CD14-positive monocyte (primary cell): Measurements from ENCODE around the gene ZPR1. TPM values are rescaled to one million over a fixed set of nuclear protein-coding genes. Genes with fewer than 3 reads are reported as not detected.
"Not testable (repeated sequence)": the region's sequence is repeated elsewhere in the genome, so short reads cannot be mapped to it uniquely, and the experiment has no call there.

Source experiments
- DNase-seq, 3 donors: peaks; one replicate each; pipeline ENCODE4 v3.0.0-alpha.2; 2011 to 2022
- H2AFZ ChIP-seq: 2 replicates; pipeline ENCODE4 v1.6.0; 2012; ENCODE audit warnings: mild to moderate bottlenecking, low read depth, low read length, inconsistent platforms; ENCODE audit not compliant: insufficient read depth, poor library complexity, severe bottlenecking
- H3K27ac ChIP-seq, 2 donors: 1 replicate in 1 of 2; 2 replicates in 1 of 2; pipeline ENCODE4 v1.5.1; 2012 to 2013; ENCODE audit warnings: low read length in 2 of 2, control low read depth in 1 of 2, inconsistent platforms in 1 of 2, low read depth in 1 of 2, mild to moderate bottlenecking in 1 of 2
- H3K27me3 ChIP-seq, 2 donors: one replicate each; pipeline versions ENCODE4 v1.6.0 to v1.6.1; 2011 to 2013; ENCODE audit warnings: low read length in 2 of 2; ENCODE audit not compliant: control insufficient read depth in 2 of 2, insufficient read depth in 2 of 2
- H3K36me3 ChIP-seq, 2 donors: replicated peaks in 1 of 2; 1 replicate in 1 of 2; 2 replicates in 1 of 2; pipeline versions ENCODE4 v1.5.1 to v1.6.1; 2012 to 2013; ENCODE audit warnings: low read length in 2 of 2, control low read depth in 1 of 2, inconsistent platforms in 1 of 2, mild to moderate bottlenecking in 1 of 2; ENCODE audit not compliant: insufficient read depth in 2 of 2, control insufficient read depth in 1 of 2
- H3K4me1 ChIP-seq, 2 donors: 1 replicate in 1 of 2; 2 replicates in 1 of 2; pipeline versions ENCODE4 v1.5.1 to v1.6.1; 2012 to 2013; ENCODE audit warnings: low read length in 2 of 2, control low read depth in 1 of 2, inconsistent platforms in 1 of 2, mild to moderate bottlenecking in 1 of 2, moderate library complexity in 1 of 2; ENCODE audit not compliant: insufficient read depth in 2 of 2, control insufficient read depth in 1 of 2
- H3K4me2 ChIP-seq: replicated peaks from 2 replicates; pipeline ENCODE3; 2012; ENCODE audit warnings: low read length, moderate library complexity, mild to moderate bottlenecking; ENCODE audit not compliant: poor library complexity, severe bottlenecking; ENCODE audit errors: extremely low read depth
- H3K4me3 ChIP-seq, 3 experiments: fragments of 200-600 bp in 1 of 3; sonication (generic) in 1 of 3; replicated peaks in 1 of 3; 1 replicate in 2 of 3; 2 replicates in 1 of 3; pipeline ENCODE4 v1.5.1; 2011 to 2013; ENCODE audit warnings: low read length in 3 of 3, mild to moderate bottlenecking in 3 of 3, control low read depth in 2 of 3, low read depth in 2 of 3, inconsistent platforms in 1 of 3, moderate library complexity in 1 of 3
- H3K79me2 ChIP-seq: 2 replicates; pipeline ENCODE4 v1.6.0; 2012; ENCODE audit warnings: mild to moderate bottlenecking, control low read depth, inconsistent platforms, low read length, moderate library complexity; ENCODE audit not compliant: insufficient read depth
- H3K9ac ChIP-seq: 2 replicates; pipeline ENCODE4 v1.6.0; 2017; ENCODE audit warnings: low read length, mild to moderate bottlenecking; ENCODE audit not compliant: insufficient read depth, poor library complexity, severe bottlenecking
- H3K9me3 ChIP-seq, 2 donors: replicated peaks in 1 of 2; 1 replicate in 1 of 2; 2 replicates in 1 of 2; pipeline versions ENCODE4 v1.5.1 to v1.6.1; 2012 to 2013; ENCODE audit warnings: low read length in 2 of 2, control low read depth in 1 of 2; ENCODE audit not compliant: control insufficient read depth in 1 of 2, insufficient read depth in 1 of 2
- H4K20me1 ChIP-seq: 2 replicates; pipeline ENCODE4 v1.6.0; 2012; ENCODE audit warnings: mild to moderate bottlenecking, low read length, control low read depth, moderate library complexity; ENCODE audit not compliant: insufficient read depth
- H3K27ac Mint-ChIP-seq, 7 donors: one replicate each; pipeline ENCODE4 v1.8.0; 2020; ENCODE audit warnings: mild to moderate bottlenecking in 7 of 7, mixed read lengths in 7 of 7, moderate library complexity in 6 of 7, inconsistent platforms in 2 of 7
- H3K27me3 Mint-ChIP-seq, 3 donors: one replicate each; pipeline ENCODE4 v1.8.0; 2021 to 2022; ENCODE audit warnings: low read depth in 3 of 3, mild to moderate bottlenecking in 3 of 3, mixed read lengths in 3 of 3, moderate library complexity in 3 of 3, inconsistent platforms in 1 of 3
- H3K36me3 Mint-ChIP-seq, 2 donors: one replicate each; pipeline ENCODE4 v1.8.0; 2020; ENCODE audit warnings: mixed read lengths in 2 of 2, inconsistent platforms in 1 of 2, mild to moderate bottlenecking in 1 of 2
- H3K4me1 Mint-ChIP-seq: one replicate; pipeline ENCODE4 v1.8.0; 2020; ENCODE audit warnings: mild to moderate bottlenecking, mixed read lengths
- H3K4me3 Mint-ChIP-seq, 2 donors: one replicate each; pipeline ENCODE4 v1.8.0; 2020; ENCODE audit warnings: mild to moderate bottlenecking in 2 of 2, mixed read lengths in 2 of 2, moderate library complexity in 1 of 2
- H3K9me3 Mint-ChIP-seq, 7 donors: one replicate each; pipeline ENCODE4 v1.8.0; 2020 to 2022; ENCODE audit warnings: mixed read lengths in 7 of 7, mild to moderate bottlenecking in 6 of 7, moderate library complexity in 6 of 7, inconsistent platforms in 2 of 7
- CTCF ChIP-seq: fragments of 200-600 bp; IDR thresholded peaks from one replicate; pipeline ENCODE4 v1.8.0; 2022; ENCODE audit warnings: antibody characterized with exemption, mild to moderate bottlenecking
- WGBS: methylation state at CpG from one replicate; pipeline ENCODE4 v1.1.5; 2013; ENCODE audit warnings: missing lambda C conversion rate; ENCODE audit not compliant: insufficient coverage; 5-methylcytosine and 5-hydroxymethylcytosine counted together
- intact Hi-C, 2 donors: fragments of 100-400 bp; cut with micrococcal nuclease; formaldehyde crosslinking; loops; one replicate each; pipeline versions ENCODE4 v1.15.0 to v1.15.1; 2023
- polyA plus RNA-seq, 3 donors: library from polyadenylated mRNA; depleted of rRNA in 1 of 3; unstranded in 2 of 3; stranded (reverse) in 1 of 3; fragments of 300-500 nt in 2 of 3; fragments of >200 nt in 1 of 3; fragmentation: Illumina TruSeq in 2 of 3; gene quantifications; 1 replicate in 2 of 3; 2 replicates in 1 of 3; pipeline ENCODE4 v1.2.3, GENCODE V29; 2012 to 2021

The ZPR1 gene
- polyA plus RNA-seq, 3 donors: 24.4 to 35.5 (median 35.2) TPM

GRCh38 chr11:116835791-116836631 is 48.2 kb upstream of the ZPR1 start:
- Mint-ChIP-seq H3K36me3 (no peaks in the 10 kb centered on the region), H3K27ac (peak overlapping the region in 1 of 7 donors; percentile 61), H3K4me1 (peaks cover 14% of the 10 kb centered on the region), H3K4me3 (peak overlapping the region; percentile 74 to 88), H3K27me3 (peaks cover 3 to 8% (median 4%) of the 10 kb centered on the region in 3 donors), H3K9me3 (peaks cover 0 to 1% (median 0%) of the 10 kb centered on the region in 7 donors)
- peaks cover 17 to 19% of the 10 kb centered on the region in 2 donors for H3K4me1 ChIP-seq
- no peak overlapping the region for H3K27ac ChIP-seq
- H3K9ac ChIP-seq: peak overlapping the region; percentile 48
- H4K20me1 ChIP-seq: no peaks in the 10 kb centered on the region
- no peaks in the 10 kb centered on the region for H3K36me3 ChIP-seq
- intact Hi-C loops: no loop called here
- DNase-seq: peak; percentile 41 to 48 (median 45)
- H3K4me3 ChIP-seq: peak overlapping the region; percentile 10 to 78 (median 47)
- H2AFZ ChIP-seq: peak overlapping the region; percentile 87
- WGBS: 5% methylated on average over 50 of the region's 57 CpGs
- H3K79me2 ChIP-seq: no peaks in the 10 kb centered on the region
- TF ChIP-seq CTCF: peak; percentile 33
- H3K27me3 ChIP-seq: no peaks in the 10 kb centered on the region
- H3K4me2 ChIP-seq: peak overlapping the region; percentile 87
- no peaks in the 10 kb centered on the region for H3K9me3 ChIP-seq

- no peaks in the 10 kb centered on the region for H3K27me3 ChIP-seq
- H3K4me1 ChIP-seq: peaks cover 17 to 19% of the 10 kb centered on the region in 2 donors
- H3K4me3 ChIP-seq: peak overlapping the region; percentile 10 to 78 (median 47)
- peaks cover 14% of the 10 kb centered on the region for H3K4me1 Mint-ChIP-seq
- H3K36me3 ChIP-seq: no peaks in the 10 kb centered on the region
- intact Hi-C loops: no loop called here
- H3K9me3 ChIP-seq: no peaks in the 10 kb centered on the region
- peak overlapping the region; percentile 48 for H3K9ac ChIP-seq
- no peak overlapping the region for H3K27ac ChIP-seq
- peak overlapping the region in 1 of 7 donors; percentile 41 for H3K27ac Mint-ChIP-seq
- H3K79me2 ChIP-seq: no peaks in the 10 kb centered on the region
- peak overlapping the region; percentile 87 for H3K4me2 ChIP-seq
- H3K27me3 Mint-ChIP-seq: peaks cover 3 to 8% (median 4%) of the 10 kb centered on the region in 3 donors
- H3K36me3 Mint-ChIP-seq: no peaks in the 10 kb centered on the region
- H3K9me3 Mint-ChIP-seq: peaks cover 0 to 1% (median 0%) of the 10 kb centered on the region in 7 donors
- no peak for TF ChIP-seq CTCF
- peak overlapping the region; percentile 87 for H2AFZ ChIP-seq
- peak overlapping the region; percentile 74 to 88 for H3K4me3 Mint-ChIP-seq
- 2% methylated on average over 27 of the region's 28 CpGs for WGBS
- no peaks in the 10 kb centered on the region for H4K20me1 ChIP-seq
- DNase-seq: peak; percentile 6 to 16 (median 13)
Observed at GRCh38 chr11:116835042-116835772, 47.4 kb upstream of the ZPR1 start.

GRCh38 chr11:116834535-116835041 is 46.8 kb upstream of the ZPR1 start:
- peak overlapping the region; percentile 74 to 88 for H3K4me3 Mint-ChIP-seq
- H3K4me1 Mint-ChIP-seq: peaks cover 14% of the 10 kb centered on the region
- H3K4me2 ChIP-seq: peak overlapping the region; percentile 87
- peak overlapping the region; percentile 87 for H2AFZ ChIP-seq
- DNase-seq, H3K9ac ChIP-seq, H3K27ac ChIP-seq, intact Hi-C loops, H3K36me3 ChIP-seq, H3K36me3 Mint-ChIP-seq, H3K27me3 Mint-ChIP-seq, H3K9me3 ChIP-seq, H3K79me2 ChIP-seq, H4K20me1 ChIP-seq, H3K27ac Mint-ChIP-seq, H3K9me3 Mint-ChIP-seq, H3K27me3 ChIP-seq: not testable (repeated sequence)
- peaks cover 17 to 19% of the 10 kb centered on the region in 2 donors for H3K4me1 ChIP-seq
- WGBS: 79% methylated on average over 12 of the region's 13 CpGs
- peak overlapping the region in 1 of 3 experiments; percentile 78 for H3K4me3 ChIP-seq
